GM23338 (cell line): ENCODE data around the gene TNFRSF8. TPM values are rescaled to one million over a fixed set of nuclear protein-coding genes. Genes with fewer than 3 reads are reported as not detected.

Source experiments
- ATAC-seq: fragments of 200-7000 bp; cut with Tn5 transposase; 3 replicates; pipeline ENCODE4 v1.9.1; 2020
- DNase-seq: peaks from one replicate; pipeline ENCODE4 v3.0.0-alpha.2; 2015; ENCODE audit warnings: low spot score
- H2AFZ ChIP-seq: fragments of 200-600 bp; sonication (generic); 2 replicates; pipeline ENCODE4 v1.8.0; 2016; ENCODE audit warnings: antibody characterized with exemption, mild to moderate bottlenecking, moderate library complexity
- H3F3A ChIP-seq: fragments of 200-600 bp; sonication (generic); replicated peaks from 2 replicates; pipeline ENCODE4 v1.8.0; 2017; ENCODE audit warnings: antibody characterized with exemption, mixed run types, low read depth
- H3K27ac ChIP-seq: fragments of 200-600 bp; sonication (generic); 2 replicates; pipeline ENCODE4 v1.6.1; 2016; ENCODE audit warnings: low read depth
- H3K27me3 ChIP-seq: fragments of 200-600 bp; sonication (generic); 2 replicates; pipeline ENCODE4 v1.8.0; 2016; ENCODE audit warnings: mild to moderate bottlenecking, mixed run types, moderate library complexity; ENCODE audit not compliant: insufficient read depth
- H3K36me3 ChIP-seq: fragments of 200-600 bp; sonication (generic); 2 replicates; pipeline ENCODE4 v1.8.0; 2016; ENCODE audit warnings: mild to moderate bottlenecking; ENCODE audit not compliant: insufficient read depth
- H3K4me1 ChIP-seq: fragments of 200-600 bp; sonication (generic); 2 replicates; pipeline ENCODE4 v1.8.0; 2016; ENCODE audit warnings: mild to moderate bottlenecking, moderate library complexity; ENCODE audit not compliant: insufficient read depth
- H3K4me2 ChIP-seq: fragments of 200-600 bp; sonication (generic); 2 replicates; pipeline ENCODE4 v1.7.1; 2017; ENCODE audit warnings: mixed run types
- H3K4me3 ChIP-seq: fragments of 200-600 bp; sonication (generic); 2 replicates; pipeline ENCODE4 v1.6.1; 2016; ENCODE audit warnings: mixed run types
- H3K79me2 ChIP-seq: fragments of 200-600 bp; sonication (generic); replicated peaks from 2 replicates; pipeline ENCODE4 v1.8.0; 2017; ENCODE audit warnings: mild to moderate bottlenecking; ENCODE audit not compliant: insufficient read depth
- H3K9me2 ChIP-seq: fragments of 200-600 bp; sonication (generic); 2 replicates; pipeline ENCODE4 v1.8.0; 2017; ENCODE audit not compliant: insufficient read depth
- H4K20me1 ChIP-seq: fragments of 200-600 bp; sonication (generic); replicated peaks from 2 replicates; pipeline ENCODE4 v1.8.0; 2017; ENCODE audit warnings: mild to moderate bottlenecking; ENCODE audit not compliant: insufficient read depth
- H3K27ac Mint-ChIP-seq: 2 replicates; pipeline ENCODE4 v1.8.0; 2020; ENCODE audit warnings: inconsistent platforms, mild to moderate bottlenecking, moderate library complexity, mixed read lengths
- H3K27me3 Mint-ChIP-seq: 3 replicates; pipeline ENCODE4 v1.8.0; 2022; ENCODE audit warnings: low read depth, mild to moderate bottlenecking, moderate library complexity, mixed read lengths, inconsistent platforms; ENCODE audit not compliant: insufficient read depth, poor library complexity
- H3K36me3 Mint-ChIP-seq: 3 replicates; pipeline ENCODE4 v1.8.0; 2021; ENCODE audit warnings: low read depth, mild to moderate bottlenecking, inconsistent platforms, moderate library complexity, mixed read lengths
- H3K4me1 Mint-ChIP-seq: 3 replicates; pipeline ENCODE4 v1.8.0; 2020; ENCODE audit warnings: mild to moderate bottlenecking, inconsistent platforms, mixed read lengths
- H3K4me3 Mint-ChIP-seq: 3 replicates; pipeline ENCODE4 v1.8.0; 2021; ENCODE audit warnings: moderate library complexity, mild to moderate bottlenecking, inconsistent platforms, mixed read lengths
- H3K9me3 Mint-ChIP-seq: 3 replicates; pipeline ENCODE4 v1.8.0; 2020; ENCODE audit warnings: moderate library complexity, mild to moderate bottlenecking, inconsistent platforms, mixed read lengths
- CREB1 ChIP-seq: fragments of 250-450 bp; sonication (Bioruptor Pico); IDR thresholded peaks from 2 replicates; pipeline ENCODE4 v1.5.0; 2020; ENCODE audit warnings: low read depth, mild to moderate bottlenecking, moderate library complexity
- CTCF ChIP-seq, 2 experiments: fragments of 200-600 bp in 1 of 2; sonication (generic) in 1 of 2; conservative IDR thresholded peaks; 2 replicates each; pipeline versions ENCODE4 v1.5.1 to v1.6.1; 2016 to 2017; ENCODE audit warnings: antibody characterized with exemption in 2 of 2, low read depth in 2 of 2, mild to moderate bottlenecking in 2 of 2, moderate library complexity in 1 of 2
- ETS1 ChIP-seq: IDR thresholded peaks from 2 replicates; pipeline ENCODE4 v1.6.1; 2016; ENCODE audit warnings: antibody characterized with exemption
- EZH2 ChIP-seq: fragments of 200-600 bp; sonication (generic); IDR thresholded peaks from one replicate; pipeline ENCODE4 v1.8.0; 2017; ENCODE audit warnings: antibody characterized with exemption, mild to moderate bottlenecking, low read depth; ENCODE audit not compliant: unreplicated experiment
- EZH2phosphoT487 ChIP-seq: fragments of 200-600 bp; sonication (generic); IDR thresholded peaks from one replicate; pipeline ENCODE4 v1.8.1; 2018; ENCODE audit warnings: antibody characterized with exemption; ENCODE audit not compliant: unreplicated experiment
- JUNB ChIP-seq: IDR thresholded peaks from one replicate; pipeline ENCODE4 v1.6.1; 2016; ENCODE audit warnings: antibody characterized with exemption; ENCODE audit not compliant: unreplicated experiment
- NANOG ChIP-seq: IDR thresholded peaks from 2 replicates; pipeline ENCODE4 v1.6.1; 2016; ENCODE audit warnings: antibody characterized with exemption, borderline replicate concordance
- POLR2AphosphoS5 ChIP-seq: IDR thresholded peaks from 2 replicates; pipeline ENCODE4 v1.6.1; 2016; ENCODE audit warnings: antibody characterized with exemption, low read depth
- REST ChIP-seq: IDR thresholded peaks from one replicate; pipeline ENCODE4 v1.6.1; 2018; ENCODE audit warnings: antibody characterized with exemption; ENCODE audit not compliant: unreplicated experiment
- STAT1 ChIP-seq: IDR thresholded peaks from one replicate; pipeline ENCODE4 v1.6.1; 2016; ENCODE audit warnings: antibody characterized with exemption; ENCODE audit not compliant: unreplicated experiment
- ZNF114 ChIP-seq: fragments of 250-450 bp; sonication (Bioruptor Pico); IDR thresholded peaks from 2 replicates; pipeline ENCODE4 v1.5.0; 2020; ENCODE audit warnings: mild to moderate bottlenecking, moderate library complexity
- ZNF331 ChIP-seq: fragments of 250-450 bp; sonication (Bioruptor Pico); IDR thresholded peaks from 2 replicates; pipeline ENCODE4 v1.5.0; 2020; ENCODE audit warnings: low read depth, mild to moderate bottlenecking, moderate library complexity
- ZNF462 ChIP-seq: fragments of 250-450 bp; sonication (Bioruptor Pico); IDR thresholded peaks from 2 replicates; pipeline ENCODE4 v1.5.0; 2020; ENCODE audit warnings: mild to moderate bottlenecking, moderate library complexity
- polyA plus RNA-seq: library from polyadenylated mRNA; unstranded; fragments of >200 nt; fragmentation: Nextera tagmentation; extraction: Ambion mirVana; gene quantifications from 2 replicates; pipeline ENCODE4 v1.2.1, GENCODE V29; 2016
- total RNA-seq: library from RNA; depleted of rRNA; stranded (reverse); fragments of >200 nt; shearing (Covaris generic); gene quantifications from 2 replicates; pipeline ENCODE4 v1.2.3, GENCODE V29; 2014

The TNFRSF8 gene
- total and polyA plus RNA-seq, 2 experiments from 2014 or later, result 11.7 to 28.2 TPM

GRCh38 chr1:12129624-12130023 lies 66.5 kb downstream of the TNFRSF8 start:
- Histone ChIP-seq H3K9me2 (no peaks in the 10 kb centered on the region), H3F3A (no peaks in the 10 kb centered on the region), H3K4me1 (no peaks in the 10 kb centered on the region), H3K79me2 (no peaks in the 10 kb centered on the region), H4K20me1 (no peaks in the 10 kb centered on the region; the same call in 1 of the 2 replicates), H3K4me2 (no peak overlapping the region), H3K36me3 (peaks cover 2% of the 10 kb centered on the region; the same call in 1 of the 2 replicates), H3K27me3 (no peaks in the 10 kb centered on the region), H3K4me3 (no peak overlapping the region), H2AFZ (no peak overlapping the region), H3K27ac (no peak overlapping the region)
- H3K36me3 Mint-ChIP-seq, result no peaks in the 10 kb centered on the region
- no peak for DNase-seq
- TF ChIP-seq REST (no peak), CTCF (conservative IDR thresholded peaks at IDR 0.05; ENCODE audit: low read depth in 2 of 2) (no peak), ZNF331 (CRISPR knock-in tag) (no peak), CREB1 (CRISPR knock-in tag) (no peak), JUNB (no peak), NANOG (no peak), ZNF114 (CRISPR knock-in tag) (no peak), EZH2 (no peak), EZH2phosphoT487 (no peak), POLR2AphosphoS5 (no peak), STAT1 (no peak), ZNF462 (no peak), ETS1 (no peak)
- no peaks in the 10 kb centered on the region for H3K9me3 Mint-ChIP-seq
- H3K27ac Mint-ChIP-seq, result no peak overlapping the region
- H3K27me3 Mint-ChIP-seq, result peaks cover 6% of the 10 kb centered on the region
- ATAC-seq, result no peak
- H3K4me1 Mint-ChIP-seq, result peaks cover 4% of the 10 kb centered on the region; the same call in 1 of the 3 replicates
- H3K4me3 Mint-ChIP-seq, result no peak overlapping the region
